Activated CD4-positive, alpha-beta T cell treated with anti-CD3 and anti-CD28 coated beads, Interleukin-2, Interleukin-4, amounts not matched to agents 100 ng/mL and 50 ng/mL, durations not matched to agents 16 hours and 8 hours (primary cell): ENCODE results near the gene TTC34.

Source experiments
- DNase-seq: peaks from one replicate; pipeline ENCODE4 v3.0.0-alpha.2; 2020; ENCODE audit warnings: low spot score

TTC34 gene

DNA sequence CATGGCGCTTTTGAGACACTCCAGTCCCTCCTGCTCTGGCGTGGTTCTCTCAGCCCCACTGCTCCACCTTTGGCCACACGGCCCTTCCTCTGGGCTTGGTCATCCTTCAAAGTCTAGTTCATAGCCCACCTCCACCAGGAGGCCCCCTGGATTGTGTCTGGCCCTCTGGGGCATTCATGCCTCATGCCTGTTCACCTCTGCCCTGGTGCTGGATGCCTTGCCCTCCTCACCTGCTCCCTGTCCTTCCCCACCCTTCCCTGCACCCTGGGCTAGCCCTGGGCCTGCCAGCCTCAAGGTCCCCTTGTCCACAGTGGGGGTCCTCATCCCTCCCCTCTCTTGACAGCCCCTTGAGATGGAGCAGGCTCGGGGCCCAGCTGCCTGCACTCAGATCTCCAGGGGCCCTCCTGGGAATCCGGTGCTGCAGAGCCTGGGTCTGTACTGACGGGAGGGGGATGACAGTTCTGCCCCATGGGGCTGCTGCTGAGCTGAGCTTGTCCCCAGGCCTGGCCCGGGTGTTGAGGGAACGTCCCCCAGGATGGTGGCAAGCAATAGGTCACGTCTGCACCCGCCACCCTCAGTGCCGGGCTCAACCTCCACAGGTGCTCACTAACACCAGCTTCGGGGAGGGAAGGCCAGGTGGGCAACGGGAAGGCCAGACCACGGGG, 196.5 kb downstream of the TTC34 start:
- no peak for DNase-seq

DNA sequence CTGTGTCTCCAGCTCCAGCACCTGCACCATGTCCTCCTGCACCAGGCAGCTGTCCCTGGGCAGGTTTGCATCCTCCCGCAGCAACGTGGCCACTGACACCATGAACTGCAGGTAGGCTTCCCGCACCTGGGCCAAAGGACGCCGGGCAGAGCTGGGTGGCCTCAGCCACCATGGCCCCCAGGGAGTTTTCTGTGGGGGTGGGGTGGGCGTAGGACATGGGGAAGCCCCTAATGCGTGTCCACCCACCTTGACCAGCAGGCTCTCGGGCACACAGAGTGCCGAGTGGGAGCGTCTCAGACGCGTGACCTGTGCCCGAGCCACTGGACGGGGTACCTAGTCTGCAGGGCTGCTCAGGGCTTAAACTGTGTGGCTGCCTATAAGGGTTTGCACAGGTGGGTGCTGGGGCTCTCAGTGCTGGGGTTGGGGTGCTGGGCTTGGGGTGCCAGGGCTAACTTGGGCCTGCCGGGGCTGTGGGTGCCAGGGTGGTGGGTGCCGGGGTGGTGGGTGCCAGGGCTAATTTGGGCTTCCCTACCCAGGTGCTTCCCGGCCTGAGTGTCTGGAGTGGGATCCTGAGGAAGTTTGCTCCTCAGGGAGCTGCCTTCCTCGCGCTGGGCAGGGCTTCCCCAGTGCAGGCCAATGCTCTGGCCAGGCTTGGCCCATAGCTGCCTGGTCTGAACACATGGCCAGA, 197.2 kb downstream of the TTC34 start:
- DNase-seq = no peak

DNA sequence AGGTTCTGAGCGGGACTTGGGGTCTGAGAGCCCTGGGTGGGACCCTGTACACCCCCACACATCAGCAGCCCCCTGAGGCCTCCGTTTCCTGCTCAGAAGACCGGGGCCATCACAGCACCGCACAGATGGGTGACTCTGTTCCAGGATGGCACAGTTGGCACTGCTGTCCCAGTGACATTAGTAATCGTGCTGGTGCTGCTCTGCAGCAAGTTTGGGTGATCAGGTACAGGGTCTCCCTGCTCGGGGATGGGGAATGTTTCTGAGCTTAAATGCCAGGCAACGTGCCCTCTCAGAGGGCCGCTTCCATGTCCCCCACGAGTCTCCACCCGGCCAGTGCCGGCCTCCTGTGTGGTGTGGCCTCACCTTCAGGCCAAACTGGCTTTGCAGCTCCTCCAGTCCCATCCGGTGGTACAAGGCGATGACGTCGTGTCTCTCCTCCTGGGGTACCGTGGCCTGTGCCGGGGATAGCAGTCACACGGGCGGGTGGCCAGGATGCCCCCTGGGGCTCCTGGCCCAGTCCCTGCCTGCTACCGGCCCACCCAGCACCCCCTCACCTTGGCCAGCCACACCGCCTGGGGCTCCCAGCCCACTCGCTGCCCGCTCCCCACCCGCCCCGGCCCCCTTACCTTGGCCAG, 197.9 kb downstream of the TTC34 start:
- no peak for DNase-seq

GRCh38 chr1:2602866-2603520, 198.5 kb downstream of the TTC34 start:
- no peak for DNase-seq

DNA sequence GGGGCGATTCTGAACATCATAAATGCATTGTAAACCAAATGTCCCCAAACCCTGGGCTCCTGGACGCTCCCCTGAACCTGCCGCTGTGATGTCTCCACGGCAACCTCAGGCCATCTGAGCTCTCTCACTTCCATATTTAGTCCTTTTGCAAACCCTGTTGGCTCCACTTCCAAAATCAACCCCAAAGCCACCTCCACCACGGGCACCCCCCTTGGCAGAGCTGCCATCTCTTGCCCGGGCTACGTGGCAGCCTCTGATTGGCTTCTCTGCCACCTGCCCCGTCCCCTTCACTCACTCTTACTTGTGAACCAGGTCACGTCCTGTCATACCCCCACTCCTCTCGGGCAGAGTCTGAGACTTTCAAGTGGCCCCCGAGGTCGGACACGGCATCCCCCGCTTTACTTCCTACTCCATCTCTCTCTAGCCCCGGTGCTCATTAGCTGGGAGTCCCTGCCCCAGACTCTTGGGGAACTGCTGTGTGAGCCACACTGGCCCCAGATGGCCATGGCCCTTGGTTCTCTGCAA, 199.1 kb downstream of the TTC34 start:
- DNase-seq = no peak

- no peak for DNase-seq
Measured at GRCh38 chr1:2601721-2602303, 199.7 kb downstream of the TTC34 start.

- DNase-seq = no peak
Measured at GRCh38 chr1:2598329-2598931, 203.1 kb downstream of the TTC34 start.

DNA sequence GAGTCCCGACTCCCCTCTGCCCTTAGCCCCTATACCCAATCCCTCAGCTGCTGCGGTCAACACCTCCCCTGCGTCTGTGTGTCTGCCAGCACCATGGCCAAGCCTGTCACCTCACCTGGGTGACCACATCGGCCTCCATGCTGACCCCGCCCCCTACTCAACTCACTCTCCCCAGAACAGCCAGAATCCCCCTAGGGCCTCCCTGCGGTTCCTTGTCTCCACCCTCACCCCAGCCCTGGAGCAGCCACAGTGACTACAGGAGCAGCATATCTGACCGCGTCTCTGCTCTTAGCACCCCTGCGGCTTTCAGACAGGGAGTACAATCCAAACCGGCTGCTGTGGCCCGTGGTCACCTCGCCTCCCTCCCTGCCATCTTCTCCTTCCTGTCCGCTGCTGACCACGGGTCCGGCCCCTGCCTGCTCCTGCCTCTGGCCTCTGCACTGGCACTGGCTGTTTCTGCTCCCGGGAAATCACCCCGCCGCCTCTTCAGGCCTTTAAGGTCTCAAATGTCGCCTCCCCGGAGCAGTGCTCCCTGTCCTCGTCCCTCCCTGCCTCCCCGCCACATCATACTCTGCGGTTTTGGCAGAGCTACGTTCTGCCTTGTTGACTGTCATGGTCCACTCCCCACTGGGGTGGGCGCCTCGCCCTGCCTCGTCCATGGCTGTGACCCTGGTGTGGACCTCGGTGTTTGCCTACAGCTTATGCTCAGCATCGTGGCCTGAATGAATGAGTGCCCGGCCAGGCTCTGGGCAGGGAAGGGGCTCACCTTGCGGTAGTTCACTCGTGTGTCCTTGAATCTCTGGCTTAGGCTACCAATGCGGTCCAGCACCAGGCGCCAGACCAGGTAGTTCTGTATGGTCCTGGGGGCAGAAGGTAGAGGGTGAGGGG, 203.8 kb downstream of the TTC34 start:
- no peak for DNase-seq

GRCh38 chr1:2596530-2597333, 204.8 kb downstream of the TTC34 start:
- DNase-seq = no peak

- DNase-seq = no peak
Measured at GRCh38 chr1:2595812-2596529, 205.5 kb downstream of the TTC34 start.

DNA sequence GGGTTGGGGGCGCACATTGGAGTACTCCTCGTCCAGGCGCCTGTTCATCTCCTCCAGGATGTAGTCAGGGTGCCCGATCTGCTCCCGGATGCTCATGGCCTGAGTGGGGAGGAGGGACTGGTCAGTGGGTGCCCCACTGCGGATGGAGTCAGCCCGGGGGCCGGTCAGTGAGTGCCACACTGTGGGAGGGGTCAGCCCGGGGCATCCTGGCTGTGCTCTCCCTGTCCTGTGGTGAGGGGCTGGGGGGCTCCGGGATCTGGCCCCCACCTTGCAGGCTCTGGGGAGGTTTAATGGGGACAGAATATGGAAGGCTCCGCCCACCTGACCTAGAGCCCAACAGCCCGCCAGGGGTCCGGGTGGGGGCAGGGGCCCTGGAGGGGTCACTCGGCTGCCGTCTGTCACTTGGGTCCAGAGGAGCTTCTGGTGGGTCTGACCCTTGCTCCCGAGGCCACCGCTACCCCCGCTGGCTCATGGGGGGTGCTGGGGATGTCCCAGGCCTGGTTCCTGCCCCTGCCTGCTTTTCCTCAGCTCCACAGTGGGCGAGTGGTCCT, 206.2 kb downstream of the TTC34 start:
- DNase-seq = no peak

- DNase-seq = no peak
Measured at GRCh38 chr1:2594641-2595131, 206.8 kb downstream of the TTC34 start.

DNA sequence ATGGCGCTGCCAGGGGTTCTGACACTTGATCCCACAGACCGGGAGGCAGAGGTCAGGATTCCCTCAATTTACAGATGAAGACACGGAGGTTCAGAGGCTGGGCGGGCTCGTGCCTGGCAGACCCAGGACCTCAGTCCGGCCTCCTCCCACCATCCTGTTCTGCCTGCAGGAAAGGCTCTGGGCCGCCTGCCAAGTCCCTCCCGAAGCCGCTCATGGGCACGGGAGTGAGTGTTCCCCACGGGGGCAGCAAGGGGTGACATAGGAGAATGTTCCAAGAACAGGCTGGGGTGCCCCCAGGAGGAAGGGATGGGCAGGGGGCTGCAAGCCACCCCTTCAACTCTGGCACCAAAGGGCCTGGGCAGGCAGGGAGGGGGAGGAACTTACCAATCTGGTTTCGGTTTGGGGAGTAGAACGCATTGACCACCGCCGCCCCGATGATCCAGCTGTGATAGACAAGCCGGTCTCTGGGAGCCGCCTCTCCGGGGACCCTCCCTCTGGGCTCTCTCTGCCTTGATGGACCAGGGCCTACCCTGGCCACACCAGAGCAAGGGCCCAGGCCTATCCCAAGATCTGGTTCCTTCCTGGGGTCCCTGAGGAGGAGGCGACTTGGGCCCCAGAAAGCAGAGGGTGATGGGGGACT, 207.4 kb downstream of the TTC34 start:
- DNase-seq = no peak

DNA sequence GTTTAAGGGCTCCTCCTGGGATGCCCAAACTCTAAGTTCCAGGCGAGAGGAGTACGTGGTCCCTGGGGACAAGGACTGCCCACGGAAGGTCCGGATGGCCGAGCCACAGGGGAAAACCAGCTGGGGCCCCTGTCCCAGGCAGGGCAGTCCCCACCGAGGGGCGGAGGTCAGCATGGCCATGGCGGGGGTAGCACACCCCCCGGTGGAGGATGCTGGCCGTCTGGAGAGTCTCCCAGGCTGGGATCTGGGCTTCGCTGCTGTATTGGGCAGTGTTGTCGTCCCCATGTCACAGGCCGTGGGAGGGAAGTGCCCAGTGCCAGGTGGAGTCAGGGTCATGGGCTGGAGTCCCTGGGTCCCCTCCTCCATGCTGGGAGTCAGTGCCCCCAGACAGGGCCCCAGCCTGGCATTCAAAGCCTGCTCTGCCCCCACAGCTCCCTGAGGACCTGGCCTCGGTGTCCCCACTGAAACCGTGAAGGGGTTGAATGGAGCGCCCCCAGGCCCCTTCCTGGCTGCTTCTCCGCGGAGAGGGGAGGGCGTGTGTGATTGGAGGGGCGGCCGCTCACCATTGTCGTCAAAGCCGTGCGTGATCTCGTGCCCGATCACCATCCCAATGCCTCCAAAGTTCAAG, 208.1 kb downstream of the TTC34 start:
- no peak for DNase-seq

DNA sequence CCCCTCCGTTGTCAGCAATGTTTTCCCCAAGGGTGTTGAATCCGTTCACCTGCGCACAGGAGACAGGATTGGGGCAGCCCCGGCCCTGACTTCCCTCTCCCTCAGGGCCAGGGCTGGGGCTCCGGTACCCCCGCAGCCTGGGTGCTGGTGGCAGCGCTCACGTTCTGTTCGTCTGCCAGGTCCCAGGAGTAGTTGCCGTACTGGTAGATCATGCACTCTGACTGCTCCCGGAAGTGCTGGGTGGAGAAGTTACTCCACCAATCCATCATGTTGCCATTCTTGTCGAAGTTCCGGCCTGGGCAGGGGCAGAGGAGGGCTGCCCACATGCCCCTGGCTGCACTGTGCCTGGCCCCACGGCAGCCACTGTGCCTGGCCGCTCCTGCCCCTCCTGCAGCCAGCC, 208.8 kb downstream of the TTC34 start:
- DNase-seq = no peak

DNA sequence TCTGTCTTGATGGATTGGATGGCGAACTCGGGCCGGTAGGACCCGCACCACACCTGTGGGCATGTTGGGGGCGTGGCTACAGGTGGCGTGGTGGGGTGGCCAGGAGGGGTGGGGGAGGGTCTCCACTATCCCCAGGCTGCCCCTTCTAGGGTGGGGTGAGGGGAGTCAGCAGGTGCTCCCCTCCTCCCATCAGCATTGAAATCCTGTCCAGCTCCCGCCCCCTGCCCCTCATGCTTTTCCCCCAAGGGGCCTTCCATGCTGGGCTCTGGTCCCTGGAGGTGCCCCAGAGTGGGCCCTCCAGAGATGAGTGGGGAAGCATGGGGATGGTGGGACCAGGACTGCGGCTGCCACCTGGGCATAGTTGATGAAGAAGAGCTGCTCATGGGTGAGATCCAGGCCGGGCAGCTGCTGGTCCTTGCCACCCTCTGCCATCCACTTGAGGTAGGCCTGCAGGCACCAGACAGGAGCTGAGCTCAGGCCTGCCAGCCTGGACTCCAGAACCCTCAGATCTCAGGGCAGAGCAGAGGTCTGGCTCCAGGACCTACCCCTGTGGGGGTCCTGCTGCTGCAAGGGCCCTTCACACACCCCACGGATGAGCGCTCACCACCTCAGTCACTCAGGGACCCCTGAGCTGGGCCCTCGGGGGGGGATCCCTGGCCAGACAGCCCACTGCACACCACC, 209.8 kb downstream of the TTC34 start:
- no peak for DNase-seq

GRCh38 chr1:2591233-2591580, 210.3 kb downstream of the TTC34 start:
- DNase-seq = no peak
